Karpas-422 (cell line): Measurements from ENCODE around the gene ADAMTSL3. TPM values are rescaled to one million over a fixed set of nuclear protein-coding genes. Genes with fewer than 3 reads are reported as not detected.

Experiments
- DNase-seq: peaks from one replicate; pipeline ENCODE4 v3.0.0-alpha.2; 2015
- H2AFZ ChIP-seq: fragments of 200-600 bp; sonication (generic); 2 replicates; pipeline ENCODE4 v1.6.1; 2014; ENCODE audit warnings: antibody characterized with exemption, low read length, mixed read lengths
- H3K27ac ChIP-seq: fragments of 200-600 bp; sonication (generic); 2 replicates; pipeline ENCODE4 v1.5.1; 2014; ENCODE audit warnings: mild to moderate bottlenecking, low read length, moderate library complexity
- H3K27me3 ChIP-seq: fragments of 200-600 bp; sonication (generic); 2 replicates; pipeline ENCODE4 v1.6.1; 2014; ENCODE audit warnings: low read length, mixed read lengths
- H3K36me3 ChIP-seq: fragments of 200-600 bp; sonication (generic); 2 replicates; pipeline ENCODE4 v1.6.1; 2014; ENCODE audit warnings: low read length, mixed read lengths; ENCODE audit not compliant: insufficient read depth
- H3K4me1 ChIP-seq: fragments of 200-600 bp; sonication (generic); 2 replicates; pipeline ENCODE4 v1.6.1; 2014; ENCODE audit warnings: mild to moderate bottlenecking, low read length, mixed read lengths
- H3K4me2 ChIP-seq: fragments of 200-600 bp; sonication (generic); 2 replicates; pipeline ENCODE4 v1.6.1; 2014; ENCODE audit warnings: low read length, low read depth, mild to moderate bottlenecking; ENCODE audit not compliant: poor library complexity, severe bottlenecking
- H3K4me3 ChIP-seq: fragments of 200-600 bp; sonication (generic); 2 replicates; pipeline ENCODE4 v1.5.1; 2014; ENCODE audit warnings: mild to moderate bottlenecking, antibody characterized with exemption, low read length, mixed read lengths
- H3K79me2 ChIP-seq: fragments of 200-600 bp; sonication (generic); 2 replicates; pipeline ENCODE4 v1.6.1; 2014; ENCODE audit warnings: mild to moderate bottlenecking, low read length, mixed read lengths
- H3K9ac ChIP-seq: fragments of 200-600 bp; sonication (generic); 2 replicates; pipeline ENCODE4 v1.6.0; 2014; ENCODE audit warnings: low read length
- H3K9me2 ChIP-seq: fragments of 200-600 bp; sonication (generic), shearing (Covaris generic); replicated peaks from 2 replicates; pipeline ENCODE4 v1.6.0; 2014; ENCODE audit warnings: mild to moderate bottlenecking, low read length, moderate library complexity; ENCODE audit not compliant: insufficient read depth
- H3K9me3 ChIP-seq: fragments of 300-700, 200-600 bp; sonication (generic); 2 replicates; pipeline ENCODE4 v1.6.1; 2014; ENCODE audit warnings: low read length, mixed read lengths
- H4K20me1 ChIP-seq: fragments of 200-600 bp; sonication (generic); 2 replicates; pipeline ENCODE4 v1.6.1; 2014; ENCODE audit warnings: mild to moderate bottlenecking, antibody characterized with exemption, low read length, low read depth; ENCODE audit not compliant: insufficient read depth
- total RNA-seq: library from RNA; depleted of rRNA; stranded (reverse); fragments of >200 nt; shearing (Covaris generic); gene quantifications from 2 replicates; pipeline ENCODE4 v1.2.3, GENCODE V29; 2014; ENCODE audit warnings: low replicate concordance

Gene ADAMTSL3
- total RNA-seq, 1 experiment from 2014 or later, result not detected

DNA sequence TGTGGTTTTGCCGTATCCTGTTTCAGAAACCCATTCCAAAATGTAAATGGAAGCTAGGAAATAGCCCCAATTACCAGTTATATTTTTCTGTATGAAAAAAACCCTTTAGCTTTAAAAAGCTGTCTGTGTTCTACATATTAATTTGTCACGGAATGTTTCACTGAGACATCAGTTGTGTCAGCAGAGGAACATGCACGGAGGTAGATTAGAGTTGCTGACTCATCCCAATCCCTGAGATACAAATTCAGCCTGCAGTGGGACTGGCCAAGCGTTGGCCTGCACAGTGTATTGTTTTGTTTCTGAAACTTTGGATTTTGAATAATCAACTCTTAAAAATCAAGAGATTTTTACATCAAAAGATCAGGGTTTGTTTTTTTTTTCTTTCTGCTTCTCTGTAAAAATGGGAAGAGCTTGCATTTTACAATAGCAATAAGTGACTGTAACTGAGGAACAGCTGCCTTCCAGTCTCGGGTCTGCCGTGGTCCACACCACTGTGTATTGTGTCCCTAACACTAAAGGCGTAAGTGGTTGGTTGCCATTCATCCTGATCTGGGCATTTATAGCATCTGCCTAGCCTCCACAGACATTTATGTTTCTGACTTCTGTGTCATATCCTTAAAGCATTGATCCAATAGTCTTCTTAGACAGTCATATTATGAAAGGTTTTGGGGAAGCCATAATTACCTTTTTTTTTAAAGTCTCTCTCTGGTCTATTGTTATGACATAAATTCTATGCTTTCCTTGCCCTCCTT is 218.1 kb downstream of the ADAMTSL3 start:
- no peak overlapping the region for H2AFZ ChIP-seq
- no peaks in the 10 kb centered on the region for H3K27me3 ChIP-seq
- no peaks in the 10 kb centered on the region for H3K36me3 ChIP-seq
- H3K9me2 ChIP-seq, result no peaks in the 10 kb centered on the region
- no peak overlapping the region for H3K4me2 ChIP-seq
- H3K27ac ChIP-seq, result no peak overlapping the region
- H3K79me2 ChIP-seq, result no peaks in the 10 kb centered on the region
- no peak overlapping the region for H3K9ac ChIP-seq
- H4K20me1 ChIP-seq, result no peaks in the 10 kb centered on the region
- no peak overlapping the region for H3K4me3 ChIP-seq
- H3K4me1 ChIP-seq, result no peaks in the 10 kb centered on the region
- H3K9me3 ChIP-seq, result no peaks in the 10 kb centered on the region
- DNase-seq, result no peak

DNA sequence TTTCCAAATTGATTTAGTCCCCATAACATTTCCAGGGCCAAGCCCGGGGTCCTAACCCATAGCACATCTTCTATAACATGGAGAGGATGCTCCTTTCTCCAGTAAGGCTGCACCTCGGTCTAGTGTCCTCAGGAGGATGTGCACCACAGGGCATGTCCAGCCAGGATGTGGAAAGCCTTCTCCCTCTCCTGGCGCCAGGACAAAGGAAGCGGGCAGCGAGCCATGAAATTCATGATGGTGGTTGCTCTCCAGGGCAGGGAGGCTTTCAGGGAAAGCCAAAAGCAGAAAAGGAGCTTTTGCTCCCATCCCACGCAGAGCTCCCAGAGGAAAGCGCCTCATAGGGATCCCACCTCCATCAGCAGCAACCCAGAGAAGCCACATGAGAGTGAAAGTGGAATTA is 220.0 kb downstream of the ADAMTSL3 start:
- Histone ChIP-seq H4K20me1 (no peaks in the 10 kb centered on the region), H3K4me3 (no peak overlapping the region), H3K9ac (no peak overlapping the region), H3K9me3 (no peaks in the 10 kb centered on the region), H2AFZ (no peak overlapping the region), H3K27me3 (no peaks in the 10 kb centered on the region), H3K36me3 (no peaks in the 10 kb centered on the region), H3K79me2 (no peaks in the 10 kb centered on the region), H3K4me1 (no peaks in the 10 kb centered on the region), H3K4me2 (no peak overlapping the region), H3K27ac (no peak overlapping the region), H3K9me2 (no peaks in the 10 kb centered on the region)
- DNase-seq, result no peak

DNA sequence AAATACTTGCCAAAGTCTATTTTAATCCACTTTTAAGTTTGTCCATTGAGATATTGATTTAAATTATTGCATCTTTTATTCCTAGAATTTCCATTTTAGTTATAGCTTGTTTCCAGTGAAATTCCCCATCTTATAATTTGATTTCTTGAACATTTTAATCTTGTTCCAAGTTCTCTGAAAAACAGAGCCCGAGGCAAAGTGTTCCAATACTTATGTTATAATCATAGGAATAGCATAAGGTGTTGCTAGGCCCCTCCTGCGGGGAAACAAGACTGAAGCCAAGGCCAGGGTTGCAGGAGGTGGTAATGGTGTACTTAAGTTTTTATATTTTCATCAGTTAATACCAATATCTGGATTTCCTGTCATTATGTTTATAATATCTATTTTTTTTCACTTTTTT is 226.6 kb downstream of the ADAMTSL3 start:
- Histone ChIP-seq H3K79me2 (no peaks in the 10 kb centered on the region), H3K4me3 (no peak overlapping the region), H3K9ac (no peak overlapping the region), H3K4me1 (no peaks in the 10 kb centered on the region), H3K36me3 (no peaks in the 10 kb centered on the region), H3K27me3 (no peaks in the 10 kb centered on the region), H3K4me2 (no peak overlapping the region), H3K9me3 (no peaks in the 10 kb centered on the region), H2AFZ (no peak overlapping the region), H4K20me1 (no peaks in the 10 kb centered on the region), H3K27ac (no peak overlapping the region), H3K9me2 (no peaks in the 10 kb centered on the region)
- DNase-seq, result no peak

DNA sequence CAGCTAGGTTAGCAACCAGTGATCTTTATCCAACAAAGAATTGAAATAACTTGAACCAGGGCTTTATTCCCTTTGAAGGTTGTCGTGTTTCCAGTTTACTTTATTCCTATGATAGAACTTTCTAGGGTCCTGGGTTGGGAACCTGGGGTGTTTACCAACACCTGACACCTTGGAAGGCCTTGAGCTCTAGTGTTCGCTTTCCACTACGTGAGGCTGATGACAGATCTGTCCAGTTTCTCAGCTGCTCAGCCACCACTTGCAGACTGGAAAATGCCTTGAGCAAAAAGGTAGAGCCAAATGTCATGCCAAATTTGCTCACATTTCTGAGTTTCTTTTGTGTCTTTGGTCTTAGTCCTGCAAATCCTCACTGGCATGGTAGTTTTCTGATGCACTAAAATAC is 227.2 kb downstream of the ADAMTSL3 start:
- no peak overlapping the region for H2AFZ ChIP-seq
- no peak for DNase-seq
- no peaks in the 10 kb centered on the region for H3K79me2 ChIP-seq
- no peaks in the 10 kb centered on the region for H3K27me3 ChIP-seq
- H4K20me1 ChIP-seq, result no peaks in the 10 kb centered on the region
- no peaks in the 10 kb centered on the region for H3K9me3 ChIP-seq
- no peak overlapping the region for H3K4me2 ChIP-seq
- no peak overlapping the region for H3K9ac ChIP-seq
- no peak overlapping the region for H3K4me3 ChIP-seq
- H3K4me1 ChIP-seq, result no peaks in the 10 kb centered on the region
- no peaks in the 10 kb centered on the region for H3K9me2 ChIP-seq
- H3K36me3 ChIP-seq, result no peaks in the 10 kb centered on the region
- no peak overlapping the region for H3K27ac ChIP-seq

DNA sequence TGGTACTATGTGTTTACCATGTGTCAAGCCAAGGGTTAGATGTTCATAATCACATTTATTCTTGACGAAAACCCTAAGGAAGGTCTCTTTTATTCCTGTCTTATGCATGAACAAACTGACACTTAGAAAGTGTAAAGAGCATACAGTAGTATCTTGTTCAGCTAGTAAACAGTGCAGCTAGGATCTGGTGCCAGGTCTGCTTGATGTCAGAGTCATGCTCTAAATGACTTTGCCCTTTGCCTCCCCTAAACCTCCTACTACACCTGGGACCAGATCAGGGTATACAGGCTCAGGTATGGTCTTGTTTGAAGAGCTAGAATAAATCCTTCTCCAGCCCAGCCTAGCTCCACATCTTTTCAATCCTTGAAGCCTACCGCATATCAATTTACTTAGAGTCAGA is 232.4 kb downstream of the ADAMTSL3 start:
- H2AFZ ChIP-seq, result no peak overlapping the region
- no peaks in the 10 kb centered on the region for H3K9me2 ChIP-seq
- H3K79me2 ChIP-seq, result no peaks in the 10 kb centered on the region

DNA sequence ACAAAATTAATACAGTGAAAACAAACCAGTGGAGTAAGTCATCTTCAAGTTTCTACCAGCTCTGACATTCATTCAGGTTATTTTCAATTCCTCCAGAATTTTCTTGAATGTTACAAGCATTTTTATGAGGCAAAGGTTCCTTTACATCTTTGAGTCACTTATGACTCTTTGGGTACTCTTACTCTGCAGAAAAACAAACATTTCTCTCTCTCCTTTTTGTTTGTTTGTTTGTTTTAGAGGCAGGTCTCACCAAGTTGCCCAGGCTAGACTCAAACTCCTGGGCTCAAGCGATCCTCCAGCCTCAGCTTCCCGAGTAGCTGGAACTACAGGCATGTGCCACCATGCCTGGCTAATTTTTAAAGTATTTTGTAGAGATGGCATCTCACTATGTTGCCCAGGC is 233.5 kb downstream of the ADAMTSL3 start:
- Histone ChIP-seq H3K4me1 (no peaks in the 10 kb centered on the region), H3K79me2 (no peaks in the 10 kb centered on the region), H3K9me3 (no peaks in the 10 kb centered on the region)

More for the DNA sequence above, 232.4 kb downstream of the ADAMTSL3 start:
- no peak overlapping the region for H3K27ac ChIP-seq
- no peaks in the 10 kb centered on the region for H3K4me1 ChIP-seq
- H3K9me3 ChIP-seq, result no peaks in the 10 kb centered on the region
- no peaks in the 10 kb centered on the region for H3K36me3 ChIP-seq
- no peak for DNase-seq
- H3K4me3 ChIP-seq, result no peak overlapping the region
- H4K20me1 ChIP-seq, result no peaks in the 10 kb centered on the region
- H3K9ac ChIP-seq, result no peak overlapping the region
- H3K27me3 ChIP-seq, result no peaks in the 10 kb centered on the region
- H3K4me2 ChIP-seq, result no peak overlapping the region

DNA sequence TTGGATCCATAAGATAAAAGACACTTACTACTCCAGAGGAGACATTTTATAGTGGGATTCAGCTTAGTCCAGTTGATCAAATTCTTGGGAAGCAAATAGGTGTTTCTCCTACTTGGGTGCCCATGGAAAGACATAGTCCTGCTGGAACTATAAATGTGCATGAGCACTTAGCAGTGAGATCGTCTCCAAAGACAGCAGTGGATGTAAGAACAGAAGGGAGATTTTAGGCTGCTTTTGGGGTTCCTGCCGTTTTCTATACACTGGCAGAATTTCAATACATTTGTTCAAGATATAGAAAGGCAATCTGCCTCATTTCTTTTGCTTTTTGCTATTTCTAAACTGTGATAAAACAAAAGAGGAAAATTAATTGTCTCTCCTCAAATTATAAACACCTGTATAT is 234.0 kb downstream of the ADAMTSL3 start:
- Histone ChIP-seq H3K27me3 (no peaks in the 10 kb centered on the region), H3K4me2 (no peak overlapping the region), H3K9ac (no peak overlapping the region), H3K4me3 (no peak overlapping the region), H3K9me3 (no peaks in the 10 kb centered on the region), H4K20me1 (no peaks in the 10 kb centered on the region), H3K27ac (no peak overlapping the region), H3K4me1 (no peaks in the 10 kb centered on the region), H3K79me2 (no peaks in the 10 kb centered on the region), H3K36me3 (no peaks in the 10 kb centered on the region), H2AFZ (no peak overlapping the region), H3K9me2 (no peaks in the 10 kb centered on the region)
- DNase-seq, result no peak

More for the DNA sequence above, 233.5 kb downstream of the ADAMTSL3 start:
- Histone ChIP-seq H3K4me2 (no peak overlapping the region), H3K27ac (no peak overlapping the region), H2AFZ (no peak overlapping the region), H4K20me1 (no peaks in the 10 kb centered on the region), H3K4me3 (no peak overlapping the region), H3K36me3 (no peaks in the 10 kb centered on the region), H3K9ac (no peak overlapping the region), H3K9me2 (no peaks in the 10 kb centered on the region), H3K27me3 (no peaks in the 10 kb centered on the region)
- DNase-seq, result no peak

DNA sequence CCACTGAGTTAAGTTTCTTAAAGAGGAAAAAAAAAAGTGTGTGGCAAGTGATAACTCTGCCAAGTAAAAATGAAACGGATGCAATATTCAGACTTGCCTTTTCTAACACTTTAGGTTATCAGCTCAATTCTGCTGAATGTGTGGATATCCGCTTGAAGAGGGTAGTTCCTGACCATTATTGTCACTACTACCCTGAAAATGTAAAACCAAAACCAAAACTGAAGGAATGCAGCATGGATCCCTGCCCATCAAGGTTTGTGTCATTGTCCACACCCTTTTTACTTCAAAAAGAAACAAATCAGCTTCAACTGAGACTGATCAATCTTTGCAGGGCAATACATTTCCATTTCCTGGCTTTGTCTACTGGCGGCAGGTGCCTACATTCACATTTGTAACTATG is 236.1 kb downstream of the ADAMTSL3 start:
- Histone ChIP-seq H3K4me3 (no peak overlapping the region), H3K36me3 (no peaks in the 10 kb centered on the region), H3K9ac (no peak overlapping the region), H3K27me3 (no peaks in the 10 kb centered on the region), H3K4me2 (no peak overlapping the region), H3K79me2 (no peaks in the 10 kb centered on the region), H4K20me1 (no peaks in the 10 kb centered on the region), H3K9me2 (no peaks in the 10 kb centered on the region), H3K4me1 (no peaks in the 10 kb centered on the region), H3K9me3 (no peaks in the 10 kb centered on the region), H2AFZ (no peak overlapping the region), H3K27ac (no peak overlapping the region)
- DNase-seq, result no peak
